ENCODE data around the gene TTC33.

DNA sequence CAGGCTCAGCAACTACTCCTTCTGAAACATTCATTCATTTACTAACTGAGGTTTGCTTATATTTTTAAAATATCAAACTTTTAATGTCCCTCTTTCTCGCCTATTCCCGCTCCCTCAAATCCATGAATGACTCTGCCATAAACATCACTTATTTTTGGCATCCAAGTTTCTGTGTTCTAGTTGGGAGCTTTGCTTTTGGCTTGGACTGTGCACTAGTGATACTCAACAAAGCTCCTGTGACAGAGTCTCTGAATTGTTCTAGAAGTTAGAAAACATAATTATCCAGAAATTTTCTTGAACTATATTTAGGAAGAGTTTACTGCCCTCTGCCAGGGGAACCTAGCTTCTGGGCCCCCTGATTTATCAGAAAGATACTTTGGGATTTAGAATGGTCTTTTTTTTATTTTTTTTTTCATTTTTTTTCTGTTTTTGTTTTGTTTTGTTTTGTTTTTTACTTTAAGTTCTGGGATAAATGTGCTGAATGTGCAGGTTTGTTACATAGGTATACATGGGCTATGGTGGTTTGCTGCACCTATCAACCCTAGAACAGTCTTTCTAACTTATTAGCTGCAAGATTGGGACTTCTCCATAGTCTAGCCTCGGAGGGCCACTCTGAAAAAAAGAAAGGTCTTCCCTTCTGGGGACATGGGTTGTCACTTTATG, 140.7 kb downstream of the TTC33 start:
- no peak for TF ChIP-seq CTCF (IDR thresholded peaks at IDR 0.05; ENCODE audit: low read depth, low read length)
- no peak for TF ChIP-seq EZH2phosphoT487 (IDR thresholded peaks at IDR 0.05; ENCODE audit: low read depth)

Data from OCI-LY3 (cell line).